AG08395 (cell line): ENCODE results near the gene DTD1.

Experiments
- DNase-seq: peaks from one replicate; pipeline ENCODE4 v3.0.0; 2012; ENCODE audit warnings: mixed read lengths, low spot score

The DTD1 gene

GRCh38 chr20:18615020-18615650, 27.3 kb downstream of the DTD1 start:
- no peak for DNase-seq

GRCh38 chr20:18621004-18621403, 33.1 kb downstream of the DTD1 start:
- no peak for DNase-seq

DNA sequence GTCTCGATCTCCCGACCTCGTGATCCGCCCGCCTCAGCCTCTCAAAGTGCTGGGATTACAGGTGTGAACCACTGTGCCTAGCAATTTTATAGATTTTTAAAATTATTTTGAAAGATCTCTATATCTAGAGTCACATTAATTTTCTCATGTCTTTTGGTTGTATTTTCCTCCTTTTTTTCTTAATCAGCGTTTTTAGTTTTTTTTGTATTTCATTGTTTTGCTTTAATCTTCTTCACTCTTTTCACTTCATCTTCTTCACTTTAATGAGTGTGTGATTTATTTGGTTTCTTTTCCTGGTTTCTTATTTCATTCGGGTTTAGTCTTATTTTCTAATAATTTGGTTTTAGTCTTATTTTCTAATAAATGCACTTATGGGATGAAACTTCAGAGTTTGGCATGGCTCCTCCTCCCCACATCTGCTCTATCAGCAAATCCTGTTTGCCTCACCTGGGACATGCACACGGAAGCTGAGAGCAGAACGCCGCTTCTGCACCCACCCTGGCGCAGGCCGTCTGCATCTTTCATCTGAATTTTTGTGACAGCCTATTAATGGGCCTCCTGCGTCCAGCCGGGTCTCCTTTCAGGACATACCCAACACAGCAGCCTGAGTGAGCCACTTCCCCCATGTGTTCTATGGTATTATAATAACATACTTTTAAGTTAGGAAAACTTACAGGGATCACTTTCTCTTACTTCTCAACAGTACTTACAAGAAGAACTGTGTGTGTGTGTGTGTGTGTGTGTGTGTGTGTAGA, 35.5 kb downstream of the DTD1 start:
- DNase-seq, result no peak

- DNase-seq, result no peak
These were observed 37.1 kb downstream of the DTD1 start for GRCh38 chr20:18624948-18625347.

- no peak for DNase-seq
These were observed 38.2 kb downstream of the DTD1 start for GRCh38 chr20:18625907-18626655.

- DNase-seq, result no peak
These were observed 40.6 kb downstream of the DTD1 start for GRCh38 chr20:18628330-18628920.

GRCh38 chr20:18632196-18632789, 44.4 kb downstream of the DTD1 start:
- peak; percentile 77 for DNase-seq

DNA sequence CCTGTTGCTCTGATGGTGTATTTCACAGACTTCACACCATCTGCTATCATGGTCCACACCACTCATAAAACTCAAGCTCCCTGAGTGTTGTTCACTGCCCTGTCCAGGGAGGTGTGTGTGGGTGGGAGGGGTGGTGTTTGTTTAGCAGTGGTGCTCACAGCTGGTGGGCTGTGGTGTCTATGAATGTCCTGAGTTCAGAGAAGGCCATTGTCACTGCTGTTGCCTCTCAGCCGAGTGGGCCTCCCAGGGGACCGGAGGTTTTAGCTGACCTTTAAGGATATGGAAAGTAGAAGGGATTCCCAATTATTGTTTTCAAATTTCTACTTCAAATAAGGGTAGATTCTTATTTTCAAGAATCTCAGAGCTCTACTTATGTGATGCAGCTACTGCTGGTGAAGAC, 45.6 kb downstream of the DTD1 start:
- no peak for DNase-seq

DNA sequence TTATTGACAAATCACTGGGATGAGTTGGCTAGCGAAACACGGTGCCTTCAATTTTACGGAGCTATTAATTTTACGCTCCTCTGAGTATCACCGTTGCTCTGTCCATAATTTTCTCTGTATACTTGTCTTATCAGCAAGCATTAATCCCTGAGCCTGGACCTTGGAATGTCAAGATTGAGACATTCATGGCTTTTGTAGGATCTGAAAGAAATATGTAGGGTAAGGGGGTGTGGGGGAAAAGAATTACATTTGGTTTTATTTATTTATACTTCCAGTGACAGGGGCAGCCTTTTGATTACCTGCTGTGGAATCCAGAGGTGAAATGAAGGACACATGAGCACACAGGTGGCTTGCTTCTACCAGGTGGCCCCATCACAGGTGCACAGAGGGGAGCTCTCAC, 46.6 kb downstream of the DTD1 start:
- no peak for DNase-seq

GRCh38 chr20:18635380-18635779, 47.5 kb downstream of the DTD1 start:
- DNase-seq, result no peak

GRCh38 chr20:18637224-18637623, 49.4 kb downstream of the DTD1 start:
- peak; percentile 40 for DNase-seq

DNA sequence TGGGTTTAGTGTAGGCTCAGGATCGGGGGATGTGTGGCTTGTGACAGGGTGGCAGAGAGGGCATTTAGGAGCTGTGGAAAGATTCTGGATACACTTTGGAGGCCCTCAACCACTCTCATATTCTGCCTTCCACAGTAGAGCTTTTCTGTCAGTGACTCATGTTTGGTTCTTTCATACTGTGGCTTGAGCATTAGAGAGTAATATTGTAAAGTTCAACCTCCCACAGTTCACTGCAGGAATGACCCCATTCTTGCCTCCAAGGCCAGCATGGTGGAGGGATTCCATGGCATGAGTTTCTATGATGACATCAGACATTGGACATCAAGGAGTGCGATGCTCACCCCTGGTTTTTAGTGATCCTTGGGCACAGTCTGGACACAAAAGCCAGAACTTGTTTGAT, 50.9 kb downstream of the DTD1 start:
- peak; percentile 40 for DNase-seq

DNA sequence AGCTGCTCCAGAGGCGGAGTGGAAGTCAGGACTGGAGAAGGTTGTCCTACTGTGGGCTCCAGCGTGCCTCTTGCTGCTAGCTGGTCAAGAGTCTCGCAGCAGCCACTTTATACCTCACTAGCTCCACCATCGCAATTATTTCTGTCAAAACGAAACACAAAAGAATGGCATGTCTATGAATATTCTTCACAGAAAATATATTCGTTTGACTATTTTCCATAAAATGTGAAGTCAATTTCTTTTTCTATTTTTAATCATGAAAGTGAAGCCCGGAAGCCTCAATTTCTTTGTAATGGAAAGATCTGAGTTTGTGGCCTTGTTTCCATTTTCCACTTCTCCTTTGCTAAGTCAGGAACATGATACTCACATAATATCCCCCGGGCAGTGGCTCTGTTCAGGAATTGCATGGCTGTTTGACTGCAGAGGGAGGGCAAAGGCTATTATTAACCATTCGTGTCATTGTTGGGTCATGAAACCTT, 51.7 kb downstream of the DTD1 start:
- no peak for DNase-seq

- DNase-seq, result peak; percentile 9
These were observed 57.4 kb downstream of the DTD1 start for GRCh38 chr20:18645196-18645745.

DNA sequence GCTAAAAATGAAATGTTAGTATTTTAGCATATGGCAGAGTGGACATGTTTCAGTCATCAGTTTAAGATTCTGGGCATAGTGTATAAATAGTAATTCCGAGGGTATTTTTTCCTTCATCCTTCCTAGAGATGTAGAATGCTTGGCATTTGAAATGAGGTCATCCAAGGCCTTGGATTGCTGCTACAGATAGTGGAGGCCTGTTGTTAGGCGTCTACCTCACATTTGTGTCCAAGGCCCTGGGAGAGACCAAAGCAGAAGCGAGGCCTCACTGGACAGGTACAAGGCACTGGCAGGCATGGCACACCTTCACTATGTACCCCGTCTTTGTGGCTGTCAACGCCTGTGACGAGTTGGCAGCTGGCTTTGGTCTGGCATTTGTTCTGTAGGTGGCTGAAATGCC, 58.0 kb downstream of the DTD1 start:
- no peak for DNase-seq

GRCh38 chr20:18647777-18648176, 59.9 kb downstream of the DTD1 start:
- no peak for DNase-seq

DNA sequence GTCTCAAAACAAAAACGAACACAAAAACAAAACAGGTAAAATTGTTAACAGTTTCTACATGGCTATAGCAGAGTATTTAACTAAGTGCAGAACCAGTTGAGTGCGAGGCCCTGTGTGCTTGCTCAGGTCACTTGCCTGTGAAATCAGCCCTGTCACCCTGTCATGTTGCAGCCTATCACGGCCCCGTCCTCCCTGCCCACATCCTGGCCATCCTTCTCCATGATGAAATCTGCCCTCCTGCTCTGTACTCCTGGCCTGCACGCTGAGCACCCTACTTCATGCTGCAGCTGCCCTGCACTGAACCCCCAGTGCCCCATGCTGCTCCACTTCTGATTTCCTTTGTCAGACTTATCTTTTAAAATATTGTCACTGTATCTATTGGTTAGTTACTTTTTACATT, 62.4 kb downstream of the DTD1 start:
- DNase-seq, result no peak

- DNase-seq, result no peak
These were observed 66.0 kb downstream of the DTD1 start for GRCh38 chr20:18653736-18654447.

DNA sequence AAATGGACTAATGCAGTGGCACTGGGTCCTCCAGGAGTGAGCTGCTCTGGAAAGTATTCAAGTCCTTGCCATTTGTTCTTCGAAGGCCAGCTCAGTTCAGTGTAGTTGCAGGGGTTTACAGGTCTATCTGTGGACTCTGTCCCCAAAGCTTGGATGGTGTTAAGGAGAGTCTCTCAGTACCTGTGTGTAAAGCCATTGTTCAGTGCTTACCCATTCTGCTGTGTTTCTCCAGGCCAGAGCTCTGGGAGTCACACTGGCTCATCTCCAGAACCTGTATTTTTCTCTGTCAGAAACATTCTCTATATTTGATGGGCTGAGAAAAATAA, 66.6 kb downstream of the DTD1 start:
- no peak for DNase-seq

DNA sequence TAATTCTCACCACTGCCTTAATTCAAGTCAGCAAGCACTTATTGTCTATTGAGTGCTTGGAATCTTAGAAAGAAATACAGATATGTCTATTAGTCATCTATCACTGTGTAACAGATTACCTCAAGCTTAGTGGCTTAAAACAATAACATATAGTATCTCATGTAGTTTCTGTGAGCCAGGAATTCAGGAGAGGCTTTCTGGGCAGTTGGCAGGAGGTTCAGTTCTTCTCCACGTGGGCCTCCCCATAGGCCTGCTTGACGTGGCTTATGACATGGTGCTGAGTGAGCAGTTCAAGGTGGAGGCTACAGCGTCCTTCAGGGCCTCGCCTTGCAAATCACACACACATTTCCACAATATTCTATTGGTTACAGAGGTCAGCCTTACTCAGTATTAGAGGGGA, 69.7 kb downstream of the DTD1 start:
- DNase-seq, result no peak

DNA sequence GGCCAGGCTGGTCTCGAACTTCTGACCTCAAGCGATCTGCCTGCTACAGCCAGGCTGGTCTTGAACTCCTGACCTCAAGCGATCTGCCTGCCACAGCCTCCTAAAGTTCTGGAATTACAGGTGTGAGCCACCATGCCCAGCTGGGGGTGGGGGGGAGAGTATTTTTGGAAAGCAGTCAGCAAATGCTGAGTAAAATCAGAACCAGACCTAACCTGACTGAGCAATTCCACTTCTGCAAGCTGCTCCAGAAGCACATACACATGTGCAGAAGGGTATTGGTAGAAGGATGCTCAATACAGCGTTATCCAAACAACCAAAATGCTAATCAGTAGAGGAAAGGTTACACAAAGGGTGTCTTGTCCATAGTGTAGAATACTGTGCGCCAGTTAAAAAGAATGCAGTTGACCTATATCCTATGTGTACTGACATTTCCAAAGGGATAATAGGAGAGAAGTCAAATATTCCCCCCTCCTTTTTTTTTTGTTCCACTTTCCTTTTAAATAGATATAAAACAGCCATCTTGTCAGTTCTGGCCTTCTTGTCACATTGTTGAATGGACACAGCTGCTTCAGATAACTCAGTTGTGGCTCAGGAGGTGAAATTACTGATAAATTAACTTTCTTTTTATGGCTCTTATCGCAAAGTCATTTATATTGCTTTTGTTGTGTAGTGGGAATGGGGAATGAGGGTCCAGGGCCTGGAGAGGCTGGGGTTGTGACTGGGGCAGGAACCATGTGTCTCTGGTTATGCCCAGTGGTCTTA, 74.6 kb downstream of the DTD1 start:
- DNase-seq, result no peak
